H9 (cell line): ENCODE measurements around the gene NAE1. TPM values are rescaled to one million over a fixed set of nuclear protein-coding genes. Genes with fewer than 3 reads are reported as not detected.

Experiments used
- DNase-seq: peaks from one replicate; pipeline ENCODE4 v3.0.0-alpha.2; 2017
- H2AFZ ChIP-seq: one replicate; pipeline ENCODE4 v1.6.1; 2013; ENCODE audit warnings: mild to moderate bottlenecking, low read length, control low read depth, moderate library complexity
- H2AK5ac ChIP-seq: 2 replicates; pipeline ENCODE4 v1.6.1; 2013; ENCODE audit warnings: low read length, control low read depth, mixed read lengths; ENCODE audit not compliant: insufficient read length
- H2BK120ac ChIP-seq: one replicate; pipeline ENCODE4 v1.6.1; 2013; ENCODE audit warnings: low read depth, mild to moderate bottlenecking, low read length, control low read depth, inconsistent platforms; ENCODE audit not compliant: poor library complexity, severe bottlenecking
- H2BK12ac ChIP-seq: 2 replicates; pipeline ENCODE4 v1.6.1; 2013; ENCODE audit warnings: low read length, control low read depth, mixed read lengths, low read depth; ENCODE audit not compliant: insufficient read length
- H2BK15ac ChIP-seq: 2 replicates; pipeline ENCODE4 v1.6.1; 2013; ENCODE audit warnings: low read depth, low read length, control low read depth
- H2BK20ac ChIP-seq: one replicate; pipeline ENCODE4 v1.6.1; 2013; ENCODE audit warnings: low read depth, mild to moderate bottlenecking, low read length, control low read depth, inconsistent platforms; ENCODE audit not compliant: poor library complexity, severe bottlenecking
- H2BK5ac ChIP-seq: 2 replicates; pipeline ENCODE4 v1.6.1; 2013; ENCODE audit warnings: low read length, control low read depth, mixed read lengths; ENCODE audit not compliant: insufficient read length
- H3K14ac ChIP-seq: 2 replicates; pipeline ENCODE4 v1.6.1; 2013; ENCODE audit warnings: low read length, control low read depth; ENCODE audit not compliant: insufficient read depth
- H3K18ac ChIP-seq: 2 replicates; pipeline ENCODE4 v1.6.1; 2013; ENCODE audit warnings: low read depth, mild to moderate bottlenecking, mixed read lengths, low read length, control low read depth; ENCODE audit not compliant: insufficient read length
- H3K23ac ChIP-seq: 2 replicates; pipeline ENCODE4 v1.6.1; 2013; ENCODE audit warnings: low read length, control low read depth, mixed read lengths, low read depth; ENCODE audit not compliant: insufficient read length
- H3K23me2 ChIP-seq: 2 replicates; pipeline ENCODE4 v1.6.1; 2013; ENCODE audit warnings: low read depth, mild to moderate bottlenecking, mixed read lengths, low read length, control low read depth; ENCODE audit not compliant: insufficient read length, poor library complexity, severe bottlenecking
- H3K27ac ChIP-seq: 2 replicates; pipeline ENCODE4 v1.5.1; 2013; ENCODE audit warnings: low read length, control low read depth, mixed read lengths, low read depth; ENCODE audit not compliant: insufficient read length
- H3K27me3 ChIP-seq: 2 replicates; pipeline ENCODE4 v1.6.1; 2013; ENCODE audit warnings: low read length, control low read depth, inconsistent platforms; ENCODE audit not compliant: insufficient read depth
- H3K4ac ChIP-seq: 2 replicates; pipeline ENCODE4 v1.6.1; 2013; ENCODE audit warnings: low read depth, mild to moderate bottlenecking, control low read depth, inconsistent platforms, low read length, moderate library complexity
- H3K4me1 ChIP-seq: 2 replicates; pipeline ENCODE4 v1.6.1; 2013; ENCODE audit warnings: low read length, control low read depth, inconsistent platforms; ENCODE audit not compliant: insufficient read depth
- H3K4me2 ChIP-seq: 2 replicates; pipeline ENCODE4 v1.6.1; 2013; ENCODE audit warnings: low read length, control low read depth, mixed read lengths; ENCODE audit not compliant: insufficient read length, insufficient read depth
- H3K56ac ChIP-seq: 2 replicates; pipeline ENCODE4 v1.6.1; 2013; ENCODE audit warnings: low read depth, mild to moderate bottlenecking, mixed read lengths, low read length, control low read depth; ENCODE audit not compliant: insufficient read length
- H3K79me1 ChIP-seq: 2 replicates; pipeline ENCODE4 v1.6.1; 2013; ENCODE audit warnings: low read depth, mild to moderate bottlenecking, moderate library complexity, low read length, control low read depth, inconsistent platforms; ENCODE audit not compliant: insufficient read depth, poor library complexity, severe bottlenecking
- H3K79me2 ChIP-seq: 2 replicates; pipeline ENCODE4 v1.6.1; 2013; ENCODE audit warnings: low read length, control low read depth, inconsistent platforms; ENCODE audit not compliant: insufficient read depth
- H3K9ac ChIP-seq: 2 replicates; pipeline ENCODE4 v1.6.1; 2013; ENCODE audit warnings: low read length, control low read depth, mixed read lengths; ENCODE audit not compliant: insufficient read length; ENCODE audit errors: extremely low read depth
- H3K9me3 ChIP-seq: one replicate; pipeline ENCODE4 v1.6.1; 2013; ENCODE audit warnings: low read depth, low read length, inconsistent platforms; ENCODE audit not compliant: control insufficient read depth
- H3T11ph ChIP-seq: one replicate; pipeline ENCODE4 v1.6.1; 2013; ENCODE audit warnings: mild to moderate bottlenecking, low read length, control low read depth, inconsistent platforms
- H4K20me1 ChIP-seq: one replicate; pipeline ENCODE4 v1.6.1; 2013; ENCODE audit not compliant: control insufficient read depth, insufficient read length, insufficient read depth
- H4K5ac ChIP-seq: 2 replicates; pipeline ENCODE4 v1.6.1; 2013; ENCODE audit warnings: low read depth, mild to moderate bottlenecking, mixed read lengths, low read length, control low read depth; ENCODE audit not compliant: insufficient read length
- H4K8ac ChIP-seq: replicated peaks from 2 replicates; pipeline ENCODE4 v1.6.1; 2013; ENCODE audit warnings: low read length, control low read depth, mixed read lengths, low read depth; ENCODE audit not compliant: insufficient read length
- H4K91ac ChIP-seq: 2 replicates; pipeline ENCODE4 v1.6.1; 2013; ENCODE audit warnings: low read depth, mild to moderate bottlenecking, moderate library complexity, mixed read lengths, low read length, control low read depth; ENCODE audit not compliant: insufficient read length
- H3K27ac Mint-ChIP-seq, 3 experiments: 2 replicates in 2 of 3; 3 replicates in 1 of 3; pipeline ENCODE4 v1.8.0; 2020 to 2021; ENCODE audit warnings: mixed read lengths in 3 of 3, mild to moderate bottlenecking in 1 of 3, moderate library complexity in 1 of 3
- H3K27me3 Mint-ChIP-seq: 2 replicates; pipeline ENCODE4 v1.8.0; 2021; ENCODE audit warnings: low read depth, mild to moderate bottlenecking, moderate library complexity, mixed read lengths
- H3K36me3 Mint-ChIP-seq, 3 experiments: 2 replicates in 2 of 3; 3 replicates in 1 of 3; pipeline ENCODE4 v1.8.0; 2020 to 2021; ENCODE audit warnings: low read depth in 3 of 3, mixed read lengths in 3 of 3; ENCODE audit not compliant: insufficient read depth in 1 of 3
- H3K4me1 Mint-ChIP-seq, 2 experiments: 2 replicates each; pipeline ENCODE4 v1.8.0; 2020; ENCODE audit warnings: mixed read lengths in 2 of 2
- H3K4me3 Mint-ChIP-seq, 2 experiments: 2 replicates in 1 of 2; 3 replicates in 1 of 2; pipeline ENCODE4 v1.8.0; 2020 to 2021; ENCODE audit warnings: mild to moderate bottlenecking in 2 of 2, mixed read lengths in 2 of 2, moderate library complexity in 1 of 2
- H3K9me3 Mint-ChIP-seq, 2 experiments: 2 replicates in 1 of 2; 3 replicates in 1 of 2; pipeline ENCODE4 v1.8.0; 2020; ENCODE audit warnings: mild to moderate bottlenecking in 2 of 2, mixed read lengths in 2 of 2, moderate library complexity in 1 of 2
- WGBS: extraction: QIAGEN DNeasy Blood & Tissue Kit; methylation state at CpG from one replicate; pipeline ENCODE4 v1.1.7; 2013; ENCODE audit warnings: missing lambda C conversion rate, low lambda C conversion rate, mixed read lengths; ENCODE audit not compliant: insufficient read length; ENCODE audit errors: extremely low coverage; 5-methylcytosine and 5-hydroxymethylcytosine counted together
- total RNA-seq: library from RNA; stranded (reverse); gene quantifications from 2 replicates; pipeline ENCODE4 v1.2.1, GENCODE V29; 2021
- TF ChIP-seq, protein P1 (sequence below): fragments of 200-600 bp; sonication (generic); conservative IDR thresholded peaks from 3 replicates; pipeline ENCODE4 v1.8.0; 2021; ENCODE audit warnings: antibody characterized with exemption, mild to moderate bottlenecking

The NAE1 gene
- total RNA-seq, 1 experiment from 2014 or later, result 144 TPM

DNA sequence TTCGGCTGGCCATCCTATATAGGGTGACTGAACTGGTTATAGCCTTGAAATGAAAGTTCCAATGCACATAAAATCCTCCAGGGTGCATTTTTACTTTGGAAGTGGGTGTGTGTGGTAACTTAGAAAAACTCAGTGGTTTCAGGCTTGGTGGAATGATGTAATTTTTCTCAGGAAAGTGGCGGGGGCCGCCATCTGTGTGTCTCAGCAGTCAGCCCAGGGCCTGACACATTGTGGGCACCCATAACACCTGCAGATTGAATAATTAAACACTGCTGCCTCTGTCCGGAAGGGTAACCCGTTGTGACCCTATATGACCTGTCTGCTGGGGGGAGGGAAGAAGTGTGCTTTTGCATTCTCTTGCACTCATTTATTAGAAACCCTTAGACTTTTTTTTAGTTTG, 47.3 kb upstream of the NAE1 start:
- Histone ChIP-seq H3K79me2 (peaks cover 5% of the 10 kb centered on the region; the same call in 1 of the 2 replicates), H4K8ac (no peak overlapping the region), H4K5ac (no peak overlapping the region), H3K27ac (no peak overlapping the region), H4K91ac (no peak overlapping the region), H3K56ac (no peak overlapping the region), H3K14ac (no peak overlapping the region), H2AK5ac (no peak overlapping the region), H2BK12ac (no peak overlapping the region), H3K9ac (no peak overlapping the region), H3K79me1 (peaks cover 2% of the 10 kb centered on the region), H3K4me2 (no peak overlapping the region), H3K23ac (no peak overlapping the region), H3K27me3 (no peaks in the 10 kb centered on the region; the same call in 1 of the 2 replicates), H3K4me1 (no peaks in the 10 kb centered on the region; the same call in 1 of the 2 replicates), H2AFZ (no peak overlapping the region), H3K18ac (no peak overlapping the region), H3K23me2 (peaks cover 6% of the 10 kb centered on the region), H3K4ac (no peak overlapping the region), H2BK20ac (no peak overlapping the region), H4K20me1 (no peaks in the 10 kb centered on the region), H2BK120ac (no peak overlapping the region), H3K9me3 (no peaks in the 10 kb centered on the region), H3T11ph (no peak overlapping the region), H2BK5ac (no peak overlapping the region), H2BK15ac (no peak overlapping the region)
- TF ChIP-seq, protein P1, sequence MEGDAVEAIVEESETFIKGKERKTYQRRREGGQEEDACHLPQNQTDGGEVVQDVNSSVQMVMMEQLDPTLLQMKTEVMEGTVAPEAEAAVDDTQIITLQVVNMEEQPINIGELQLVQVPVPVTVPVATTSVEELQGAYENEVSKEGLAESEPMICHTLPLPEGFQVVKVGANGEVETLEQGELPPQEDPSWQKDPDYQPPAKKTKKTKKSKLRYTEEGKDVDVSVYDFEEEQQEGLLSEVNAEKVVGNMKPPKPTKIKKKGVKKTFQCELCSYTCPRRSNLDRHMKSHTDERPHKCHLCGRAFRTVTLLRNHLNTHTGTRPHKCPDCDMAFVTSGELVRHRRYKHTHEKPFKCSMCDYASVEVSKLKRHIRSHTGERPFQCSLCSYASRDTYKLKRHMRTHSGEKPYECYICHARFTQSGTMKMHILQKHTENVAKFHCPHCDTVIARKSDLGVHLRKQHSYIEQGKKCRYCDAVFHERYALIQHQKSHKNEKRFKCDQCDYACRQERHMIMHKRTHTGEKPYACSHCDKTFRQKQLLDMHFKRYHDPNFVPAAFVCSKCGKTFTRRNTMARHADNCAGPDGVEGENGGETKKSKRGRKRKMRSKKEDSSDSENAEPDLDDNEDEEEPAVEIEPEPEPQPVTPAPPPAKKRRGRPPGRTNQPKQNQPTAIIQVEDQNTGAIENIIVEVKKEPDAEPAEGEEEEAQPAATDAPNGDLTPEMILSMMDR, result no peak
- WGBS, result no CpG with 5 or more reads among the region's 5 CpGs
- Mint-ChIP-seq H3K4me3 (no peak overlapping the region), H3K27ac (no peak overlapping the region), H3K27me3 (peaks cover 12% of the 10 kb centered on the region), H3K4me1 (peaks cover 16 to 19% of the 10 kb centered on the region in 2 experiments), H3K9me3 (no peaks in the 10 kb centered on the region; a peak in 1 of 5 replicates), H3K36me3 (no peaks in the 10 kb centered on the region)
- DNase-seq, result no peak
